Adrenal gland (tissue), 12 donors: Measurements from ENCODE around the gene SNX22. TPM values are rescaled to one million over a fixed set of nuclear protein-coding genes. Genes with fewer than 3 reads are reported as not detected.
A peak's percentile ranks its signal among the peaks of the same experiment; 100 is the strongest.

Experiments
- DNase-seq, 7 donors: peaks; one replicate each; pipeline ENCODE4 v3.0.0-alpha.2; 2019 to 2020
- H3K27ac ChIP-seq, 5 donors: fragments of 200-600 bp; sonication (generic) in 4 of 5; 1 replicate in 3 of 5; 2 replicates in 2 of 5; pipeline versions ENCODE4 v1.5.1 to v1.8.0; 2016 to 2020; ENCODE audit warnings: mild to moderate bottlenecking in 1 of 5
- H3K27me3 ChIP-seq: fragments of 200-600 bp; 2 replicates; pipeline ENCODE4 v1.8.0; 2021
- H3K36me3 ChIP-seq, 2 donors: fragments of 200-600 bp; replicated peaks in 1 of 2; 1 replicate in 1 of 2; 2 replicates in 1 of 2; pipeline versions ENCODE4 v1.5.1 to v1.8.0; 2018 to 2022
- H3K4me1 ChIP-seq, 2 donors: fragments of 200-600 bp; replicated peaks in 1 of 2; 1 replicate in 1 of 2; 2 replicates in 1 of 2; pipeline versions ENCODE4 v1.5.1 to v1.8.0; 2018 to 2021
- H3K4me3 ChIP-seq, 4 donors: fragments of 200-600 bp; sonication (generic) in 3 of 4; one replicate each; pipeline ENCODE4 v1.5.1; 2016 to 2018
- H3K9me3 ChIP-seq, 3 donors: fragments of 200-600 bp; sonication (generic) in 1 of 3; replicated peaks in 1 of 3; 1 replicate in 2 of 3; 2 replicates in 1 of 3; pipeline versions ENCODE4 v1.5.1 to v1.8.0; 2016 to 2021
- CTCF ChIP-seq, 6 experiments: fragments of 450-650 bp in 4 of 6; fragments of 200-600 bp in 2 of 6; sonication (generic) in 1 of 6; IDR thresholded peaks; 1 replicate in 5 of 6; 2 replicates in 1 of 6; pipeline versions ENCODE4 v1.5.1 to v1.8.0; 2016 to 2021; ENCODE audit warnings: antibody characterized with exemption in 6 of 6, mild to moderate bottlenecking in 2 of 6, moderate library complexity in 1 of 6
- POLR2A ChIP-seq, 2 donors: fragments of 450-650 bp; IDR thresholded peaks; one replicate each; pipeline ENCODE4 v1.6.1; 2017; ENCODE audit warnings: antibody characterized with exemption in 2 of 2, mild to moderate bottlenecking in 2 of 2, moderate library complexity in 1 of 2
- WGBS, 4 donors: extraction: QIAGEN DNeasy Blood & Tissue Kit in 2 of 4; methylation state at CpG; one replicate each; pipeline versions ENCODE4 v1.1.5 to v1.1.7; 2013 to 2017; 5-methylcytosine and 5-hydroxymethylcytosine counted together
- intact Hi-C, 2 donors: fragments of 100-400 bp; cut with DNase I; formaldehyde crosslinking; loops; one replicate each; pipeline versions ENCODE4 v1.14.1 to v1.15.0; 2022 to 2023
- polyA plus RNA-seq, 3 donors: library from polyadenylated mRNA; stranded (reverse); fragments of 200-250 nt in 2 of 3; fragments of 350-450 nt in 1 of 3; fragmentation: Illumina TruSeq in 1 of 3; extraction: RNeasy Lipid Tissue Mini Kit (QIAGEN cat#74804) in 1 of 3; gene quantifications; one replicate each; pipeline ENCODE4 v1.2.3, GENCODE V29; 2013 to 2014
- total RNA-seq, 9 donors: library from RNA; depleted of rRNA in 4 of 9; stranded (reverse); fragments of >200 nt in 4 of 9; fragments of 120-200 nt in 1 of 9; fragmentation: NEBNext Ultra II Directional in 1 of 9; extraction: Animal tissue kit (Norgen Biotek cat#: 25700) in 1 of 9; gene quantifications; one replicate each; pipeline versions ENCODE4 v1.1.0 to v1.2.4, GENCODE V29; 2013 to 2023
- donor health status: healthy with polysubstance abuse.
- donor health status: Bipolar disorder and iron deficiency.
- donor health status: DM: yes; HTN: yes; CAD: no.
- donor health status: DM: no; HTN: no; CAD: no.
- donor health status: DM: no; HTN: no; CAD: no.
- donor health status: DM: yes; HTN: yes; CAD: no.

Gene SNX22
- total and polyA plus RNA-seq, 12 donors: 0.15 to 3.1 (median 1.0) TPM

GRCh38 chr15:64146885-64147681, 4.4 kb upstream of the SNX22 start:
- H3K9me3 ChIP-seq: no peaks in the 10 kb centered on the region
- DNase-seq: peak in 2 of 7 donors; percentile 27 to 68
- H3K36me3 ChIP-seq: peaks cover 0 to 30% of the 10 kb centered on the region in 2 donors
- no peak overlapping the region for H3K4me3 ChIP-seq
- 74 to 80% (median 76%) methylated on average over 15 to 26 of the region's 26 CpGs for WGBS, 4 donors
- intact Hi-C loops: loop anchor here in 1 of 2 donors (10.0 kb wide), 1 partner anchor 62 kb away; no protein-coding TSS in a partner anchor
- TF ChIP-seq POLR2A (IDR thresholded peaks at IDR 0.05) (no peak), CTCF (IDR thresholded peaks at IDR 0.05) (no peak)
- no peaks in the 10 kb centered on the region for H3K27me3 ChIP-seq
- peaks cover 13 to 15% of the 10 kb centered on the region in 2 donors for H3K4me1 ChIP-seq
- H3K27ac ChIP-seq: no peak overlapping the region

GRCh38 chr15:64148168-64148567, 3.4 kb upstream of the SNX22 start:
- no peaks in the 10 kb centered on the region for H3K9me3 ChIP-seq
- DNase-seq: peak in 1 of 7 donors; percentile 16
- H3K27me3 ChIP-seq: no peaks in the 10 kb centered on the region
- TF ChIP-seq POLR2A (IDR thresholded peaks at IDR 0.05) (no peak), CTCF (IDR thresholded peaks at IDR 0.05) (no peak)
- H3K27ac ChIP-seq: no peak overlapping the region
- peaks cover 0 to 21% of the 10 kb centered on the region in 2 donors for H3K36me3 ChIP-seq
- peaks cover 16 to 24% of the 10 kb centered on the region in 2 donors for H3K4me1 ChIP-seq
- intact Hi-C loops: loop anchor here in 1 of 2 donors (10.0 kb wide), 1 partner anchor 63 kb away; no protein-coding TSS in a partner anchor
- WGBS, 4 donors: 82 to 94% (median 91%) methylated on average over 7 of the region's 7 CpGs
- H3K4me3 ChIP-seq: no peak overlapping the region

GRCh38 chr15:64148581-64148980, 3.0 kb upstream of the SNX22 start:
- intact Hi-C loops: loop anchor here in 1 of 2 donors (10.0 kb wide), 1 partner anchor 64 kb away; no protein-coding TSS in a partner anchor
- no peak for TF ChIP-seq POLR2A (IDR thresholded peaks at IDR 0.05)
- TF ChIP-seq CTCF (IDR thresholded peaks at IDR 0.05): no peak
- Histone ChIP-seq H3K27ac (no peak overlapping the region), H3K4me3 (no peak overlapping the region), H3K9me3 (no peaks in the 10 kb centered on the region), H3K36me3 (peaks cover 0 to 17% of the 10 kb centered on the region in 2 donors), H3K27me3 (no peaks in the 10 kb centered on the region), H3K4me1 (peaks cover 16 to 27% of the 10 kb centered on the region in 2 donors)
- DNase-seq: no peak
- 77 to 88% (median 84%) methylated on average over 3 of the region's 3 CpGs for WGBS, 4 donors

GRCh38 chr15:64149424-64149823, 2.1 kb upstream of the SNX22 start:
- H3K4me3 ChIP-seq: no peak overlapping the region
- DNase-seq: peak in 1 of 7 donors; percentile 27
- no peak overlapping the region for H3K27ac ChIP-seq
- no peaks in the 10 kb centered on the region for H3K27me3 ChIP-seq
- TF ChIP-seq POLR2A (IDR thresholded peaks at IDR 0.05) (no peak), CTCF (IDR thresholded peaks at IDR 0.05) (no peak)
- intact Hi-C loops: loop anchor here in 1 of 2 donors (10.0 kb wide), 1 partner anchor 65 kb away; no protein-coding TSS in a partner anchor
- peaks cover 16 to 27% of the 10 kb centered on the region in 2 donors for H3K4me1 ChIP-seq
- H3K36me3 ChIP-seq: peaks cover 0 to 17% of the 10 kb centered on the region in 2 donors
- H3K9me3 ChIP-seq: no peaks in the 10 kb centered on the region
